ENCODE results near the gene TRPM3.

Gene TRPM3

GRCh38 chr9:70840266-70840665 lies 281.2 kb downstream of the TRPM3 start:
- Histone ChIP-seq H3K14ac (ENCODE audit: low read length) (no peak overlapping the region), H2BK12ac (ENCODE audit: low read length) (no peak overlapping the region), H2BK120ac (ENCODE audit: insufficient read depth, low read length, poor library complexity) (no peak overlapping the region), H3K79me1 (ENCODE audit: low read length) (no peaks in the 10 kb centered on the region), H2AFZ (ENCODE audit: insufficient read depth, low read length, poor library complexity) (no peak overlapping the region), H2AK5ac (ENCODE audit: low read length) (no peak overlapping the region), H4K8ac (ENCODE audit: low read depth, low read length) (no peak overlapping the region), H2BK5ac (ENCODE audit: low read depth, low read length, poor library complexity) (no peak overlapping the region), H3K36me3 (ENCODE audit: control insufficient read depth in 1 of 2, insufficient read depth in 2 of 2, low read length in 2 of 2) (no peaks in the 10 kb centered on the region), H3K4me1 (ENCODE audit: control insufficient read depth in 1 of 2, insufficient read depth in 2 of 2, low read length in 2 of 2) (no peaks in the 10 kb centered on the region), H3K9ac (ENCODE audit: low read length) (no peak overlapping the region), H3K9me3 (ENCODE audit: insufficient read depth, low read depth, low read length) (no peaks in the 10 kb centered on the region), H3K27me3 (ENCODE audit: insufficient read depth, low read length) (no peaks in the 10 kb centered on the region), H3K23ac (ENCODE audit: low read length) (no peak overlapping the region), H3K4me3 (ENCODE audit: low read depth, low read length) (no peak overlapping the region), H3K18ac (ENCODE audit: low read length) (no peak overlapping the region), H3K4ac (ENCODE audit: low read depth, low read length) (no peak overlapping the region), H3K4me2 (ENCODE audit: low read length) (no peak overlapping the region), H4K91ac (ENCODE audit: low read depth, low read length) (no peak overlapping the region), H3K79me2 (ENCODE audit: control insufficient read depth, insufficient read depth, low read length, poor library complexity) (no peaks in the 10 kb centered on the region), H3K27ac (ENCODE audit: low read depth, low read length) (no peak overlapping the region), H4K12ac (ENCODE audit: low read depth, low read length) (no peak overlapping the region)
- WGBS (ENCODE audit: extremely low coverage, insufficient coverage, insufficient read length) = no CpG with 5 or more reads among the region's 2 CpGs
- no peak for DNase-seq

- Histone ChIP-seq H3K27me3 (ENCODE audit: insufficient read depth, low read length) (no peaks in the 10 kb centered on the region), H3K18ac (ENCODE audit: low read length) (no peak overlapping the region), H4K91ac (ENCODE audit: low read depth, low read length) (no peak overlapping the region), H2BK5ac (ENCODE audit: low read depth, low read length, poor library complexity) (no peak overlapping the region), H2AFZ (ENCODE audit: insufficient read depth, low read length, poor library complexity) (no peak overlapping the region), H3K27ac (ENCODE audit: low read depth, low read length) (no peak overlapping the region), H3K4ac (ENCODE audit: low read depth, low read length) (no peak overlapping the region), H2BK12ac (ENCODE audit: low read length) (no peak overlapping the region), H3K79me1 (ENCODE audit: low read length) (no peaks in the 10 kb centered on the region), H3K14ac (ENCODE audit: low read length) (no peak overlapping the region), H3K36me3 (ENCODE audit: control insufficient read depth in 1 of 2, insufficient read depth in 2 of 2, low read length in 2 of 2) (no peaks in the 10 kb centered on the region), H3K23ac (ENCODE audit: low read length) (no peak overlapping the region), H3K4me1 (ENCODE audit: control insufficient read depth in 1 of 2, insufficient read depth in 2 of 2, low read length in 2 of 2) (no peaks in the 10 kb centered on the region), H3K4me3 (ENCODE audit: low read depth, low read length) (no peak overlapping the region), H3K79me2 (ENCODE audit: control insufficient read depth, insufficient read depth, low read length, poor library complexity) (no peaks in the 10 kb centered on the region), H3K4me2 (ENCODE audit: low read length) (no peak overlapping the region), H3K9me3 (ENCODE audit: insufficient read depth, low read depth, low read length) (peaks cover 1% of the 10 kb centered on the region), H3K9ac (ENCODE audit: low read length) (no peak overlapping the region), H4K8ac (ENCODE audit: low read depth, low read length) (no peak overlapping the region), H4K12ac (ENCODE audit: low read depth, low read length) (no peak overlapping the region), H2BK120ac (ENCODE audit: insufficient read depth, low read length, poor library complexity) (no peak overlapping the region), H2AK5ac (ENCODE audit: low read length) (no peak overlapping the region)
- no peak for DNase-seq
- WGBS (ENCODE audit: extremely low coverage, insufficient coverage, insufficient read length) = no CpG with 5 or more reads among the region's 4 CpGs
These were observed 286.1 kb downstream of the TRPM3 start for GRCh38 chr9:70835323-70835722.

GRCh38 chr9:70832492-70832891 lies 288.9 kb downstream of the TRPM3 start:
- Histone ChIP-seq H3K27me3 (ENCODE audit: insufficient read depth, low read length) (no peaks in the 10 kb centered on the region), H2BK5ac (ENCODE audit: low read depth, low read length, poor library complexity) (no peak overlapping the region), H2BK12ac (ENCODE audit: low read length) (no peak overlapping the region), H4K8ac (ENCODE audit: low read depth, low read length) (no peak overlapping the region), H3K27ac (ENCODE audit: low read depth, low read length) (no peak overlapping the region), H2AFZ (ENCODE audit: insufficient read depth, low read length, poor library complexity) (no peak overlapping the region), H3K9ac (ENCODE audit: low read length) (no peak overlapping the region), H3K36me3 (ENCODE audit: control insufficient read depth in 1 of 2, insufficient read depth in 2 of 2, low read length in 2 of 2) (no peaks in the 10 kb centered on the region), H3K18ac (ENCODE audit: low read length) (no peak overlapping the region), H3K4me2 (ENCODE audit: low read length) (no peak overlapping the region), H3K14ac (ENCODE audit: low read length) (no peak overlapping the region), H4K91ac (ENCODE audit: low read depth, low read length) (no peak overlapping the region), H3K4me1 (ENCODE audit: control insufficient read depth in 1 of 2, insufficient read depth in 2 of 2, low read length in 2 of 2) (no peaks in the 10 kb centered on the region), H3K23ac (ENCODE audit: low read length) (no peak overlapping the region), H3K79me1 (ENCODE audit: low read length) (no peaks in the 10 kb centered on the region), H2AK5ac (ENCODE audit: low read length) (no peak overlapping the region), H2BK120ac (ENCODE audit: insufficient read depth, low read length, poor library complexity) (no peak overlapping the region), H3K79me2 (ENCODE audit: control insufficient read depth, insufficient read depth, low read length, poor library complexity) (no peaks in the 10 kb centered on the region), H4K12ac (ENCODE audit: low read depth, low read length) (no peak overlapping the region), H3K4ac (ENCODE audit: low read depth, low read length) (no peak overlapping the region), H3K9me3 (ENCODE audit: insufficient read depth, low read depth, low read length) (peaks cover 1% of the 10 kb centered on the region), H3K4me3 (ENCODE audit: low read depth, low read length) (no peak overlapping the region)
- DNase-seq = no peak

DNA sequence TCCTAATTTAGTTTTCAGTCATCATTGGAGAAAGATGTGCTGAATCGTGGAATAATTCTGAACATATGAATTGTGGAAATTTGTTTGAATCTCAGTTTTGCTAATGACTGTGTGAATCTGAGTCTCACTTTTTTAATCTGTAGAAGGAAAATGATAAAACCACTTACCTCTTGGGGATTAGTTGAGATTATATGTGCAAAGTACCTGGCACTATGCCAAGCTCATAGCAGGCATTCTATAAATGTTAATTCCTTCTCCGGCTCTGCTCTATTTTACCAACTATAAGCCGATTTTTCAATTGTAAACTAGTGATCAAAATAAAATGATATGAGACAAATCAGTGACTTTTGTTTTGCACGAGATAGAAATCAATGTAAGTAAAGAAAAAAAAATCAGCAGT lies 290.8 kb downstream of the TRPM3 start:
- Histone ChIP-seq H2BK12ac (ENCODE audit: low read length) (no peak overlapping the region), H3K4me3 (ENCODE audit: low read depth, low read length) (no peak overlapping the region), H3K9me3 (ENCODE audit: insufficient read depth, low read depth, low read length) (peaks cover 1% of the 10 kb centered on the region), H3K14ac (ENCODE audit: low read length) (no peak overlapping the region), H4K12ac (ENCODE audit: low read depth, low read length) (no peak overlapping the region), H2BK120ac (ENCODE audit: insufficient read depth, low read length, poor library complexity) (no peak overlapping the region), H3K79me1 (ENCODE audit: low read length) (no peaks in the 10 kb centered on the region), H3K23ac (ENCODE audit: low read length) (no peak overlapping the region), H2AFZ (ENCODE audit: insufficient read depth, low read length, poor library complexity) (no peak overlapping the region), H3K79me2 (ENCODE audit: control insufficient read depth, insufficient read depth, low read length, poor library complexity) (no peaks in the 10 kb centered on the region), H3K4me1 (ENCODE audit: control insufficient read depth in 1 of 2, insufficient read depth in 2 of 2, low read length in 2 of 2) (no peaks in the 10 kb centered on the region), H3K27me3 (ENCODE audit: insufficient read depth, low read length) (no peaks in the 10 kb centered on the region), H3K9ac (ENCODE audit: low read length) (no peak overlapping the region), H4K91ac (ENCODE audit: low read depth, low read length) (no peak overlapping the region), H4K8ac (ENCODE audit: low read depth, low read length) (no peak overlapping the region), H3K4ac (ENCODE audit: low read depth, low read length) (no peak overlapping the region), H3K36me3 (ENCODE audit: control insufficient read depth in 1 of 2, insufficient read depth in 2 of 2, low read length in 2 of 2) (no peaks in the 10 kb centered on the region), H2AK5ac (ENCODE audit: low read length) (no peak overlapping the region), H3K4me2 (ENCODE audit: low read length) (no peak overlapping the region), H3K27ac (ENCODE audit: low read depth, low read length) (no peak overlapping the region), H2BK5ac (ENCODE audit: low read depth, low read length, poor library complexity) (no peak overlapping the region), H3K18ac (ENCODE audit: low read length) (no peak overlapping the region)
- WGBS (ENCODE audit: extremely low coverage, insufficient coverage, insufficient read length) = no CpG with 5 or more reads among the region's 4 CpGs
- no peak for DNase-seq
